Activated T-helper 1 cell treated with anti-CD3 and anti-CD28 coated beads, Interleukin-2, amount 50 U/mL, for 16 hours (primary cell): Measurements from ENCODE around the gene SORT1.
"Not testable (repeated sequence)": the region's sequence is repeated elsewhere in the genome, so short reads cannot be mapped to it uniquely, and the experiment has no call there.

Source experiments
- DNase-seq, 2 donors: peaks; one replicate each; pipeline ENCODE4 v3.0.0-alpha.2; 2020; ENCODE audit warnings: low read depth in 1 of 2, low spot score in 1 of 2

Gene SORT1

DNA sequence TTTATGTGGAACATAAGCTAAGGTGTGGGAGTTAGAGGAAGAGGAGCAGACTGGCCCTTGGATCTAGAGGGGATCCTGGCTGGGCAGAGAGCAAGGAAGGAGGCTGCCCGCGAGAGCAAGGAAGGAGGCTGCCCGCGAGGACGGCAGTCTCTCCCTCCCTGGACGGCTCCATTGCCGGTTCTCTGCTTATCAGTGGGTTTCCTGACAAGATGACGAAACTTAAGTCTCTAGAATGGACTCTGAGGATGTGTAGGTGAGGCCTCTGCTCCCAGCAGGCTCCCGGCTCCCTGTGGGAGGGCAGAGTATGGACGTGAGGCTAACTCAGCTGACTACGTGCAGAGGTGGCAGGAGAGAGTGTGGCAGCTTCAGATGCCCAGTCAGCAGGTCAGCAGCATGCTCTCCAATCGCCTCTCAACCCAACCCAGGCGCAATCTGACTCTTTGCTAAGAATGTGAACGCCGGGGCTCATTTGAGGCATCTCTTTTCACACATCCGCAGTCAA is 97.0 kb downstream of the SORT1 start:
- no peak for DNase-seq

DNA sequence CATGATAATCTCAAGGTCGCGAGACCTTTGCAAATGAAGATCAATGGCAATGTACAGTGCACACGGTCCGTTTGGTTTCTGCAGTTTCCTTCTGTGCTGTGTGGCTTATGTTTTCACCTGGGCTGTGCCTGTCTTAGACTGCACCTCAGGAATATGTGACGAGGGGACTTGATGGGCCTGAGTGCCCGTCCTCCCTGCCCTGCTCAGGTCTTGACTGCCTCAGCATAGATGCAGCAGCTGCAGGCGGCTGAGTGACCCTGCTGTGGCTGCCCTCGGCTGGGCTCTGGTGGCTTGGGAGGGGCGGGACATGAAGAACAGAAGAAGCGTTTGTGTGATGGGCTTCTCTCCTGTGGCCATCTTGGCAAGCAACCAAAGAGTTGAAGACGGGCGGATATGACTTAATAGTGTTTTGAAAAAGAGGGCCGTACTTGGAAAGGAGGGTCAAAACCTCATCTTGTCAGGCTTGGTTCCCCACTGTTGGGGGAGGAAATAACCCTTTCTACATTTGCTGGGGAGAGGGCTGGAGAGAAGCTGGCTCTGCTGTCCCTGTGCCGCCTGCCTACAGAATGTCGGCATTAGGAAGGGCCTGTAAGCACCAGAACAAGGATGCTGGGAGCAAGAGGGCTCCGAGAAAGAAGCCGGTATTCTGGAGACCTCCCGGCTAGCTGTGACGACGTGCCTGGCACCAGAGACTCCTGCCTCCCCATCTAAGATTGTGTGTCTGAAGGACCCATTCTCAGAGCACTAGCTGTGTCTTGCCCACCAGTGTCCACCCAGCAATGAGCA is 98.0 kb downstream of the SORT1 start:
- DNase-seq = no peak

DNA sequence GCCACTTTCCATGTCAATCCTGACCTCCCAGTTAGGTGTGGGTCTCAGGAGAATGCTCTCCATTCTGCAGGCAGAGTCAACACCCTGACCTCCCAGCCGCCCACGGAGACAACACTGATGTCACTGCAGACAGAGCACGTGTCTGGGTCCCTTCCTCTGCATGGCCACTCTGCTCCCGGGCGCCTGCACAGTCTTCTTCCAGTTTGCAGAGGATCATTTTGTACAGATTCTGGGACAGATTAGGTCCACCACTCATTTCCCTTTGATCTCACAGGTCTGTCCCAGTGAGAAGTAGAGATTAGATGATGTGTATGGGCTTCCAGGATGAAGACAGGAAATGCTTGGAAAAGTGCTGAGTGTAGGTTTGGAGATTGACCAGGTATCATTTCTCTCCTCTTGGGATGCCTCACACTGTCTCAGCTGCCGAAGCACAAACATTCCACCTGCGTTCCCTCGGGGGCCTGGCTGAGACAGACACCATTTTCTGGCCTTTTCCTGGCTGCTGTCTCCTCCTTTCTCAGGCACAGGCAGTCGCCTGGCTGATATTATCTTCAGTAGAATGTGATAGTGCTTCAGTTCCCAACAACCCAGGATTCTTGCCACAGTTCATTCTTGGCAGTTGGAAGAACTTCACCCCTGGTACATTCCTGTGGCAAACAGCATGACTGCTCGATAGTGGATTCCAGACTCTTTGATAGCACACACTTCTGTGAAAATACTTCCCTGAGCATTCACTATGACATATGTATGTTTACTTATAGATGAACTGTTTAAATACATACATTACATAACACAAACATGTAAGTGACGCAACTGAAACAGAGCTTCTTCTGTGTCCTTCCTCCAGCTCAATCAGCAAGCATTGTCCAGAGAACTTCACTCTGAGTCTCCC is 98.8 kb downstream of the SORT1 start:
- DNase-seq = no peak

DNA sequence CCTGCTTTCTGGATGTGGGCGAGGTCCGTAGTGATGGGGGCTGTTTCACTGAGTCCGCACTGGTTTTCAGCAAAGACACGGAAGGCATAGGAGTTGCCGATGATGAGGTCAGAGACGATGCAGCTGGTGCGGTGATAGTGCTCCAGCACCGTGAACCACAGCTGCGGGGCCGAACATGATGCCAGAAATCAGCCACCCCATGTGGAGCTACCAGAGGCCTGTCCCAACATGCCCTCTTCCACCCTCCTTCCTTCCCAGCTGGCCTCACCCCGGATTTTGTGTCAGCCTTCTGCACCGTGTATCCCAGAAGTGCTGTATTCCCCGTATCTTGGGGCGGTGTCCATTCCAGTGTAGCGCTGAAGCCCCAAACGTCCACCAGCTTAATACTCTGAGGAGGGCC is 100.9 kb downstream of the SORT1 start:
- no peak for DNase-seq

DNA sequence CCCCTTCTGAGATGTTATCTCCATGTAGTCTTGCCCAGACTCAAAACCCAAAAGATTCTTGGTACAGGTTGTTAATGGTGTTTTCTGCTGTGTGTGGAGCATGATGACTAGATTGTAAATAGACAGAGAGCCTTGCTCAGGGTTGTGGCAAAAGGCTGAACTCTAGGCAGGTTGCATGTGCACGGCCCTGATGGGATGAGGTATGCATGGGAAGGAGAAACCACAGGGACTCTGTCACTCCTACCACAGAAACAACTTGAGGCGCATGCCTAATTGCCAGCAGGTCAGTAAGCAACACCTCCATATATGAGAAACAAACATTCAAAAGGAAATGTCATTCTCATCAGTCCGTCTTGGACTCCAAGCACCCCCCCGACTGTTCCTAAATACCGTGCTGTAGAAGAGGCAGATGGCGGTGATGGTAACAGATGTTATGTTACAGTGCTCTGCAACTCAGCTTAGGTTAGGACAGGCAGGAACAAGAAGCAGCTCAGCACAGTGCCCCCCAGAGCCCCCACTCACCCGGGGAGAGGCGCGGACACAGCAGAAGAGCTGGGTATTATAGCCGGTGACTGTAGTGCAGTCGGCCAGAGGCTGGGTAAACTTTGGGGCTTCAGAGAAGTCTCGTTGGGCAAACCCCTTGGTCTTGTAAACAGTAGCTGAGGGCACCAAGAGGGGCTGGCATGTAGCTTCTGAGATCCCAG is 101.9 kb downstream of the SORT1 start:
- DNase-seq = no peak

DNA sequence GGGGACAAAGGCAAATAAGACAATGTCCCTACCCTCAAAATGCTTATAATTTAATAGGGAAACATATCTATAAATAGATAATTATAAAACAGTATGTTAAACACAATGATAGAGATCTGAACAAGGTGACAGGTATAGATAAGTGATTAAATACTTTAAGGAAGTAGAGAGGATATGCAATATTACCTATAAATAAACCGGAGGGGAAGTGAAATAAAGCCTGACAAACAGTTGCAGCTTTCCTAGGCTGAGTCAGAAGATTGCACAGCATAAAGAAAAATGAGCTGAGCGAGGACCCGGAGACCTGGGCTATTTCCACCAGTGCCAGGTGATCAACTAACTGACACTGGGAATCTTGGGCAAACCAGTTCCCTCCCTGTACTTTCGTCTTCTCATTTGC is 103.2 kb downstream of the SORT1 start:
- DNase-seq = no peak

DNA sequence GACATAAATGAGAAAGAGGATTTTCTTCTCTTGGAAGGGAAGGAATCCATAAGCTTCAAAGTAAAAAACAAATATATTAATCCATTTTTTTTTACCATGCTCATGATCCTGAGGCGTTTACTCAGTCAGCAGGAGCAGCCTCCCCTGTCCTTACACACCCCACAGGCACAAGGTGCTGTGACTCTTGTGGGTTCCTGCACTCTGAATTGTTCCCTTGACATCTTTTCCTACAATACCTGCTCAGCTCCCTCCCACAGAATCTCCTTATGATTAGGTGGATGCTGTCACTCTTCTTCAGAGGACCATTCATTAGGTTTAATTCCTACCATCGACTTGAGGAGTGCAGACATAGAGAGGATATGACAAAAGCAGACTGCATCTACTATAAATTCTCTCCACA is 104.7 kb downstream of the SORT1 start:
- no peak for DNase-seq

DNA sequence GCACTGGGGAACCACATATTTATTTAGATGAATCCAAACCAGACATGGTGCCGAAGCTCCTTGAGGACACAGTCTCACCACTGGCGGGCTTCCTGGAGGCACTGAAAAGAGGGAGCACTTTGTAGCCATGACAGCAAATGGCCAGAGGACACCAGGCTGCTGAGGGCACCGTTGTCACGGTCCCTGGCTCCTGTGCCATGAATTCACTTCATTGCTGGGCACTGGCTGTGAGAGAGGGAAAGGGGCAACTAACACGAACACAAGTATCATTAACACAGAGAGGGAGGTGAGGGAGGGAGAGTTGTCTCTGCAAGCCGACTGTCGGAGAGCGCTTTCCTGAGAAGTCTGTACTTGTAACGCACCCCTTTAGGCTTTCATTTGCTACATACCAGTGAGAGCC is 105.4 kb downstream of the SORT1 start:
- no peak for DNase-seq

DNA sequence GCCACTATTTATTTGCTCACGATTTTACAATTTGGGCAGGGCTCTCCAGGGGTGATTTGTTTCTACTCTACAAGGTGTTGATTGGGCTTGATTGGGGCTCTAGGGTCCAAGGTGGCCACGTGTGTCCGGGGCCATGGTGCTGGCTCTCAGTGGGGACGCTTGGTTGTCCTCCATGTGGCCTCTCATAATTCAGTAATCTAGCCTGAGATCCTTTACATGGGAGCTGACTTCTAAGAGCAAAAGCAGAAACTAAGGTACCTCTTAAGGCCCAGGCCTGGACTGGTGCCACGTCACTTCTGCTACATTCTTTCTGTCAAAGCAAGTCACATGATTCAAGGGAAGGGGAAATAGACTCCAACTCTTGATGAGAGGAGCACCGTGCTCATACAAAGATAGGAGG is 106.7 kb downstream of the SORT1 start:
- DNase-seq = no peak

DNA sequence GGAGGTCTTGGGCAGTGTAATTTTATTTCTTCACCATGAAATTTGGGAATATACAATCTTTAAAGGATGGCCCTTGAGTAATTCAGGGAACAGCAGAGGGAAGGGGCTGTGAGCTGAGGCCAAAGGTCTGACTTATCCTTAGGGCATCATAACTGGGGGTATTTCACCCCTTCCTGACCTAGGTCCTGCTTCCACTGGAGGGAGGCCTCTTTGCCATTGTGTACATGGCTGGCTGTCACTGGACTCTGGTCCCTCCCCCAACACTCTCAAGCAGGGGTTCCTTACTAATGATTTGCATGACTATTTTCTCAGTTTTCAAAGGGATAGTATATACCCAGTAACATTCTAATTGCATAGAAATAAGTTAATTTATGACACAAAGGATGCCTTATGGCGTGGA is 107.6 kb downstream of the SORT1 start:
- DNase-seq = no peak

DNA sequence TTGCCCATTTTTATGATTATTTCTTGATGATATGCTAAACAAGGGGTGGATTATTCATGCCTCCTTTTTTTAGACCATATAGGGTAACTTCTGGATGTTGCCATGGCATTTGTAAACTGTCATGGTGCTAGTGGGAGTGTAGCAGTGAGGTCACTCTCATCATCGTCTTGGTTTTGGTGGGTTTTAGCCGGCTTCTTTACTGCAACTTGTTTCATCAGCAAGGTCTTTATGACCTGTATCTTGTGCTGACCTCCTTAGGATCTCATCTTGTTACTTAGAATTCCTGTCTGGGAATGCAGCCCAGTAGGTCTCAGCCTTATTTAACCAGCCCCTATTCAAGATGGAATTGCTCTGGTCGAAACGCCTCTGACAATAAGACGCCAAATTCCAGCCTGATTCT is 111.0 kb downstream of the SORT1 start:
- DNase-seq = not testable (repeated sequence)

DNA sequence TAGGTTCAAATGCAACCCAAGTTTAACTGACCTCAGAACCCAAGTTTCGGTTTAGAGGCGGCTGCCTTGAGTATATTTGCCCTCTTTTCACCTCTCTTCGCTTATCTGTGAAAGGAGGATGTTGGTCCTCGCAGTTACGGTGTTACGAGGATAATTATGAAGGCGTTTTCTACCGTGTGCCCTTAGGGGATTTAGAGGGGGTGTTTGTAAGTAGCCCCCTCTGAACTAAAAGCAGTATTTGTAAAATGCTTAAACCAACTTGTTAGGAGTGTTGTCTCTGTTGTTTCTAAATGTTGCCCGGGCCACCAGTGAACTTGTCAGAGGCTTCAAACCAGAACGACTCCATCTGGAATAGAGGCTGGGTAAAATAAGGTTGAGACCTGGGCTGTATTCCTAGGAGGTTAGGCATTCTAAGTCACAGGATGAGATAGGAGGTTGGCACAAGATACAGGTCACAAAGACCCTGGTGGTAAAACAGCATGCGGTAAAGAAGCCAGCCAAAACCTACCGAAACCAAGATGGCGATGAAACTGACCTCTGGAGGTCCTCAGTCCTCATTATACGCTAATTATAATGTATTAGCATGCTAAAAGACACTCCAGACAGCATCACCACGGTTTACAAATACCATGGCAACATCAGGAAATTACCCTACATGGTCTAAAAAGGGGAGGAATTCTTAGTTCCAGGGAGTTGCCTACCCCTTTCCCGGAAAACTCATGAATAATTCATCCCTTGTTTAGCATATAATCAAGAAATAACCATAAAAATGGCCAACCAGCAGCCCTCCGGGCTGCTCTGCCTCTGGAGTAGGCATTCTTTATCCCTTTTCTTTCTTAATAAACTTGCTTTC is 113.7 kb downstream of the SORT1 start:
- DNase-seq = no peak

DNA sequence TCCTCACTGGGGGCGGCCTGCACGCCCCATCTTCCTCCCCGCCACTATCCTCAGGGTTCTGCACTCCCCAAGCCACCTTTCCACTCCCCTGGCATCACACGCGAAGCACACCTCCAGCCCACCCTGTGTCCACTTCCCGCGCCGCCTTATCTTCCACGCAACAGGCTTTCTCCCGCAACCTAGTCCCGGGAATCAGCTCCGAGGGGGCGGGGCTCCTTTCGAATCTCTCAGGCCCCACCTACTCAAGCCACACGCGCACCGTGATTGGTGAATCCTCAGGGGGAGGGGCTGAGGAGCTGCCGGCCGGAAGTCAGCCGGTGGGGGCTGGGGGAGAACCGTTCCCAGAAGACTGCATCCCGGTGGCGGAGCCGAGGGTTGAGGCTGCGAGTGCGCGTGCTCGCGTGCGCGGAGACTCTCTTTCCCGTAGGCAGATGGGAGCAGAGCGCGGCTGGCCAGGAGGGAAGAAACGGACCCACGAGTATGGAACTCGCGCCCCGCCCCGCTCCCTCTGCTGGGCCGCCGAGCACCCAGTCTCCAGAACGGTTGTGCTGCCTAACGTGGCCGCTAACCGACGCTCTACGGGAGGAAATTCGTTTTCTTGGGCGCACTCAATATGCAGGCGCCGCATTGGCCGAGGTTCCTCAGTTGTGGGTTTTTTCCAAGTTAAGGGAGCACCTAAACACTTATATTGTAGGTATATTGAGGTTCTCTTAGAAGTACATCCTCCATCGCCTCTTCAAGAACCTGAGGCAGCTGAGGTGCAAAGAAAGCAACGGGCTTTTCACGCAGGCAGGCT is 114.6 kb downstream of the SORT1 start, which contains the start of gene PSRC1:
Gene PSRC1 (minus strand): TSS at position 194 of the 796 bp plus-strand sequence.
- DNase-seq = peak; percentile 75 to 81

DNA sequence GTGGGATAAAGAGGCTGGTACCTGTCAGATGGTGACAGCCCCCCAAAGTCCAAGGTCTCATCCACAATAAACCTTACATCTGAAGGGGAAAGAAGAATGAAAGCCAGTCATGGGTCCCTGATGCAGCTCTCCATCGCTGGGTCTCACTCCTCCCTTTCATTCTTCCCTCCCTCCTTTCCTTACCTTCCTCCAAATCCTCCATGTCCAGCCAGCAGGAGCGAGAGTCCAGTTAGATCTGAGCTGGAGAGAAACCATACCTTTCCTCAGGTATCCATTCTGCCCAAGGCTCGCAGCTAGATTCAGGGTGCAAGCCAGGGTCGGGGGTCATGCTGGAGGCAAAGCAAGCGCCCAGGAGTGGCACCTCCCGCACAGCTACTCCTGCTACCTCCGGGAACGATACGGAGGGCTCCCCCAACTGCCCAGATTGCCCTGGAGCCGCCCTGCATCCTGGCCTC is 115.2 kb downstream of the SORT1 start:
- DNase-seq = no peak

DNA sequence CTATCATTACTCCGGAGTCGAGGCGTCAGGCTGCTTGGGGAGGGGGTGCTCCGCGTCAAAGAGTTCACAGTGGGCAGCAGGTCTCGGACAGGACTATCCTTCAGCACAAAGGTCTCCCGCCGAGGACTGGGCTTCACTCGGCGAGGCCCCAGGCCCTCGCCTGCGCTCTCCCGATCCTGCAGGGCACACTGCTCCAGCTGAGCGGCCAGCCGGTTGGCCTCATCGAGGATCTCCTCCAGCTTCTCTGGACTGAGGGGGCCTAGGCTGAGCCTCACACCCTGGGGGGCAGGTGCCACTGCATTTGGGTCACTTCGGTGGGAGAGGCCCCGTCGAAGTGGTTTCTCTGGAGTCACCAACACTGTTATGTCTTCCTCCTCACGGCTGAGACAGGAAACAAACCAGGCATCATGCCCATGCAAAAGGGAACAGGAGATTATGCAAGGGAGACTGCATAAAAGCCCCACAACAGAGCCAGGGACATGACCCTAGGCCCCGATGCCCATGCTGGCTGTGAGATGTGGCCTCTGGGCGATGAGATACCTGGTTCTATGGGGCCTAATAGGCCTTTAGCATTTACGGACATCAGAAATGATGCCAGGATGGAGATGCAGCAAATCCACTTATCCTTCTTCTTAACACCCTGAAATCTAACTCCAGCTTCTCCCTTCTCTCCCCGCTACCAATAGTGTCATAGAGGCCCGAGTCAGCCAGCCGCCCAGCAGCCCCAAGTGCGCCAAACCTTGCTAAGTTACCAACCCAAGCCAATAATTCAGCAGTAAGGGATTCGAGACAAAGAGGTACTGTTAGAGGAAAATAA is 115.8 kb downstream of the SORT1 start:
- no peak for DNase-seq

DNA sequence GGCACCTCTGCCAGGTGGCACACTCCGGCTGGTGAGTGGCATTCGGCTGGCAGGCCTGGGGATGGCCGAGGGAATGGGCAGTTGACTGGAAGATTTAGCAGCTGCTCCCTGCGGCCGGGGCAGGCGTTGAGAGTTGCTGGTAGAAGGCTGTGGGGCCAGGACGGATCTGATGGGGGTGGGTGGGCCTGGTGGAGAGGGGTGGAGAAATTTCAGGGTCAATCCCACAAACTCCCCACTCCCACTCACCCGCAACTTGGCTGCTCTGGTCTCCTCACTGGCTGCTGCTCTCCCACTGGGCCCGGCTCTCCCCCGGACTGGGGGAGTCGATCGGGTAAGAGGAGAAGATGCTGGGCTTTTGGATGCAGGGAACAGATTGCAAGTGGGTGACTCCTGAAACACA is 116.9 kb downstream of the SORT1 start:
- no peak for DNase-seq

DNA sequence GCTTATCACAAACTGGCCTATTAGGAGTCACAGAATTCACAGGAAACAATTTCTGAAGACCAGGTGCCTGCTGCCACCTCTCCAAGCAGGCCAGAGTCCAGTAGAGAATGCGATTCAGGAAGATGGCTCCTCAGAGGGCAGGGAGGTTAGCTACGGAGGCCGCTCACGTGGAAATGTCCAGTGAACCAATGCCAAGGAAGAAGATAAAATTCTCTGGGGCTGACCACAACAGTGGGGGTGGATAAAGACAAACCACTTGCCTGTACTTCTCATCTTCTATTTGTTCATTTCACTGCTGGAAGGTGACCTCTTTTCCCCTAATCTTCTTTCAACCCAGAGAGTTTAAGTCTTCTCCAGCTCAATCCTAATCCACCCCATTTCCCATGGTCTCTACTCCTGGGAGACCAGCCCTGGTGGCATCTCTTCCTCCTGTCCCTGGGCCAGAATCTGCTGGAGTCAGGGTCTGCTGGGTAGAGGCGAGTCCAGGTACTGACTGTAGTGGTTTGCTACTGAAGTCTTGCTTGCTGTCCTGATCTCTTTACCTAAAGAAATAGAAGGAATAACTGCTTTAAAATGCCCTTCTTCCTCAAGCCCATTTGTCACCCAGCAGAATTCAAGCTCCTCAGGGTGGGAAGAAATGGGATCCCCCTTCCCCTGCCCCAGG is 118.0 kb downstream of the SORT1 start:
- no peak for DNase-seq
